Kidney glomerular epithelial cell (primary cell): Measurements from ENCODE around the gene NLRP10.

Experiments
- DNase-seq: peaks from one replicate; lab custom pipeline; 2025; lab: John Stamatoyannopoulos, UW

NLRP10 gene

GRCh38 chr11:7973011-7973410 is 7.8 kb upstream of the NLRP10 start:
- DNase-seq = no peak

GRCh38 chr11:7971846-7972245 is 6.6 kb upstream of the NLRP10 start:
- no peak for DNase-seq

DNA sequence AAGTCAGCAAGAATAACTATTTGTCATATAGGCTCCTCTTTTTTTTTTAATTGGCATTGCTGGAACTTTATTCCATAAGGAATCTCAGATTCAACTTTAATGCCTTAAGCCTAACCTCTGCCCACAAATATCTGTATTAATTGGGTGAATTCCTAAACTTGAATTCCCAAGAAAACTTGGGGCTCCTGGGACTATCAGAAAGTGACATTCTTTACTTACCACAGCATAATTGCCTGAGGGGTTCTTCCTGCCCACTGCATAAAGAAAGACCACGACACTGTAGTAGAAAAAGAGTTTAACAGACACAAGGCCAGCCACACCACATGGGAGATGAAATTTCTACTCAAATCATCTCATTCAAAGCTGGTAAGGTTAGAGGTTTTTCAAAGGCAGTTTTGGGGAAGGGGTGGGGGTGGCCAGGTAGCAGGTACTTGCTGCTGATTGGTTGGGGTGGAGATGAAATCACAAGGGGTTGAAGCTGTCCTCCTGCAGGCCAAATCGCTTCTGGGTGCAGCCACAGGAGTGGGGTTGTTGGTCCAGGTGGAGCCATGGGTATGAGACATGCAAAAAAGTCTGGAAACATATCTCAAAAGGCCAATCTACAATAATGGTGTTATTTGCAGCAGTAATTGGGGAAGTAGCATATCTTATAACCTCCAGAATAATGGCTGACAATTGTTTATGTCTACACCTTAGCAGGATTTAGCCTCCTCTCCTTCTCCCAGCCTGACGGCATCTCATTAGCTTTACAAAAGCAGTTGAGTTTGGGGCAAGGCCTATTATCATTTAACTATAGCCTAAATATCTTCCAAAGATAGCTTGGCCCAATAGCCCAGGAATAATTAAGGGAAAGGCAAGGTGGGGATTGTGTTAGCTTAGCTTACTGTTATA is 4.8 kb upstream of the NLRP10 start:
- DNase-seq = no peak

- no peak for DNase-seq
Measured at GRCh38 chr11:7968686-7969085, 3.4 kb upstream of the NLRP10 start.

DNA sequence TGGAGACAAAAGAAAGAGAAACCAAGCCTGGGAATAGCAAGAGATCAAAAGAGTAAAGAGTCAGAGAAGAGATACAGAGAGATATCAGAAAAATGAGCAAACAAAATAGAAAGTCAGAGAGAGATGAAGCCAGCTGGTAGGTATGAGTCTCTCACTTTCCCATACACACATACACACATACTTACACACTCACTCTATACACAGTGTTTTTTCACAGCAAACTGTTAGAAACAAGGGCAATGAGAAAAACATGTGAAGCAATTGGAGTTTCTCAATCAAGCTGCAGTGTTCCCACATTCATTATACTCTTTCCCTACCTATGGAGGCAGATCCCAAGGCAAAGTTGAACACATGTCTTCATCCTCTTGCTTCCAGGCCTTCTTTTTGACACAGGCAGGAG is 2.6 kb upstream of the NLRP10 start:
- DNase-seq = no peak

DNA sequence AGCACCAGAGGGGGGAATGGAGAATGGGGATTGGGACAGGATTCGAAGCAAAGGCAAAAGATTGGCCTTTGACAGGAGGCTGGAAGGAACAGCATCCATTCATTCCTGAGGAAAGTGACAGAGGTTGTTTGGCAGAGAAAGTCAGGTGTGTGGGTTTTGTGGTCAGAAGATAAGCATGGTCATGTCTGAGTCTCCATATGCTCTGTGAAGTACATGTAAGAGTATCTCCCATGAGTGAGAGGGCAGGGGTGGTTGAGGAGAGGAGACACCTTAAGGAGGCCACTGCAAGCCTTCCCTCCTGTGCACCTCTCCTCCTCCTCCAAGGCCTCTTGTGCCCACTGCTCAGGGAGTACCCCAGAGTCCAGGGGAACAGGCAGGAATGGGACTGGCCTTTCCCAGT is 1.9 kb upstream of the NLRP10 start:
- DNase-seq = no peak

DNA sequence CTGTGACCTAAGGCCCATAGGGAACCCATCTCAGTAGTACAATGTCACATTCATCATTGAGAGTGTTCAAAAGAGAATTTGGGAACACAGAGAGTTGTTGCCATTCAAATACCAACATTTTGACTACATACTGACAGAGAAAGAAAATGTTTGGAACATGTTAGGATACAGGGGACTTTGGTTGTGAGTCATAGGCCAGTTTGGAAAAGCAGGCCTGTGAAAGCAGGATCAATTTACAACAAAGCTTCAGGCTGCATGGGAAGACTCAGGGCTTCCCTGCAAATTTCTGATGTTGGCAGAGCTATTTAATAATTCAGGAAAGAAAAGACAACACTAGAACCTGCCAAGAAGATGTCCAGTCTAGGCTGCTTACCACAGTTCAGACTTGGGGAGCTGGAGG is 374 bp downstream of the NLRP10 start:
- no peak for DNase-seq

GRCh38 chr11:7964261-7964660 is 986 bp downstream of the NLRP10 start:
- no peak for DNase-seq

DNA sequence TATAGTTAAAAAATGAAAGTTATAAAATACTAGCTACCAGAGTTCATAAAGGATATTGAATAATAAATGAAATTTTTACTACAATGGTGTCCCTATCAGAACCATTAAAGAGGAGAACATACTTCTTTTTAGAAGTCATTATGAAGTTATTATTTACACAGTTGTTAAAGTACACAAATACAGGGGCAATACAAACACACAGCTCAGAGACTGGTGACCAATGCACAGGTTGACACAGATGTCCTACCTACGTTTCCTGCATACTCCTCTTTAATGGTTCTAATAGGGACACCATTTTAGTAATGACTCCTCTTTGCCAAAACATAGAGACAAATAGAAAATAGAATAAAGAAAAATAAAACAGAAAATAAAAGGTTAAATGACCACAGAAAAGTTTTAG is 10.1 kb downstream of the NLRP10 start:
- no peak for DNase-seq

DNA sequence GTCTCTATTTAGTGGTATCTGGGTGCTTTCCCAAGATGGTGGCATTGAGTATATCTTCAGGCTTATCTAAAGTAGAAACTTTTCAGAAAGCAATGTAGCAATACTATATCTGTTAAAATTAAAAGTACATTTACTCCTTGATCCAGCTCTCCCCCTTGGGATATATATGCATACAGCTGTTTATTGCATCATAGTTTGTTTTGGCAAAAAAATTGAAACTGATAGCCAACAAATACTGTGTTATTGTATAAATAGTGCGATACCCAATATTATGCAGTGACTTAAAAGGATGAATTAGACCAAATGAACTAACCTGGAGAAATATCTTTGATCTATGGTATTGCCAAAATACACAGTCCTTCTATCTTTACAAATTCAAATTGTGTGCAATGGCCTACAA is 15.3 kb downstream of the NLRP10 start:
- no peak for DNase-seq

- no peak for DNase-seq
Measured at GRCh38 chr11:7944123-7944522, 21.1 kb downstream of the NLRP10 start.

- DNase-seq = no peak
Measured at GRCh38 chr11:7941608-7942007, 23.6 kb downstream of the NLRP10 start, which contains the start of gene OR10A3. TSS of gene OR10A3 (minus strand) at chr11:7941708. CDS start at chr11:7939520, 2,188 bp downstream.

- no peak for DNase-seq
Measured at GRCh38 chr11:7941146-7941545, 24.1 kb downstream of the NLRP10 start.

GRCh38 chr11:7936615-7937014 is 28.6 kb downstream of the NLRP10 start:
- no peak for DNase-seq

- no peak for DNase-seq
Measured at GRCh38 chr11:7931168-7931567, 34.1 kb downstream of the NLRP10 start, which contains the start of gene OR10A6. TSS of gene OR10A6 (minus strand) at chr11:7931268. CDS start at chr11:7928662, 2,606 bp downstream.

DNA sequence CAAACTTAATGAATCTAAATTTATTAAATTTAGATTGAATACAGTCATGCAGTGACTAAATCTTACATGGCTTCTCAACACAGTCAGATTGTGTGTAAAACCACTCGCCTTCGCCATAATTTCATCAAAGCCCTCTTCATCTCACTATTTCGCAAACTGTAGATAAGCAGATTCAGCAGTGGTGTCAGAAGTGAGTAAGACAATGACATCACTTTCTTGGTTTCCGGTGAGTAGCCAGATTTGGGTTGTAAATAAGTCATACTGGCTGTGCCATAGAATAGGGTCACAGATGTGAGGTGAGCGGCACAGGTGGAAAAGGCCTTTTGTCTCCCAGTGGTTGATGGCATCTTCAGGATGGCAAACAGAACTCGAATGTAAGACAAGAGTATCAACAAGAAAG is 37.6 kb downstream of the NLRP10 start:
- DNase-seq = no peak

DNA sequence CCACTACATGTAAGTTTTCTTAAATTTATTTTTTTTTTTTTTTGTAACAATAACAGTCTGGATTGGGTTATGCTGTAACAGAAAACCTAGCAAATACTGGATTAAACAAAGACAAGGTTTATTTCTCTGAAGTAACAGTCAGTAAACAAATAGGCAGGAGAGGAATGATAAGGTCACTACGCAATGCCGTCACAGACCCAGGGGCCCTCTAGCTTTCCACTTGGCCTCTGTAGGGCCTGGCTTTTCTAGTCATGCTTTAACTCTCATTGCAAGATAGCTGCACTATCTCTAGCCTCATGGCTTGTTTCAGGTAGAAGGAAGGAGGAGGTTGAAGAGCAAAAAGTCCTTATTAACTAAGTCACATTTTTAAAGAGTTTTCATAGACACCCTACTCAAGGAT is 40.7 kb downstream of the NLRP10 start:
- DNase-seq = no peak

DNA sequence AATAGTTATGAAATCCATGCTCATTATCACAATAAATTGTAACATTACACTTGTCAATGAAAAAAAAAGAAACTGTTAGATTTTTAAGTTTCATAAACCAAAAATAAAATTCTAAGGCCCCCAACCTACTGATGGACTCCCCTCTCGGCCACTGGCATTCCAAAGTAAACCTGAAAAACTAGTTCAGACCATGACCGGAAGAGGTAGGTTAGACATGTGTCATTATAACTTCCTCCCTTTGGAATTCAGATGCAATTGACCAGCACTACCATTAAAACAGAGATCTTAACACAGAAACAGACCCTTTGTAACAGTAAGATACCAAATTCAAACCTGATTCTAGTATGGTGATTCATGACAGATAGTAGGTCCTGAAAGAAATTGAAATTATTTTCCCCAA is 47.1 kb downstream of the NLRP10 start:
- DNase-seq = no peak
